ENCODE results near the gene SPRY4.

Gene SPRY4

GRCh38 chr5:142292808-142293207 is 32.0 kb downstream of the SPRY4 start:
- H3K4me1 ChIP-seq (ENCODE audit: control insufficient read depth, low read length): no peaks in the 10 kb centered on the region
- no peaks in the 10 kb centered on the region for H4K20me1 ChIP-seq (ENCODE audit: control insufficient read depth, insufficient read depth, low read depth, low read length)
- no peaks in the 10 kb centered on the region for H3K79me2 ChIP-seq (ENCODE audit: control insufficient read depth, low read length)
- no peaks in the 10 kb centered on the region for H3F3A ChIP-seq (ENCODE audit: control insufficient read depth, insufficient read depth)
- no peaks in the 10 kb centered on the region for H3K9me3 ChIP-seq (ENCODE audit: control insufficient read depth, insufficient read depth, low read length)
- no peaks in the 10 kb centered on the region for H3K36me3 ChIP-seq (ENCODE audit: control insufficient read depth, low read length)
- TF ChIP-seq CTCF (IDR thresholded peaks at IDR 0.05; ENCODE audit: low read depth, low read length, poor library complexity, severe bottlenecking) (no peak), EZH2phosphoT487 (IDR thresholded peaks at IDR 0.05; ENCODE audit: borderline replicate concordance, low read length) (no peak)
- no peak overlapping the region for H3K4me2 ChIP-seq (ENCODE audit: low read length)
- H3K4me3 ChIP-seq (ENCODE audit: low read length): no peak overlapping the region
- no peaks in the 10 kb centered on the region; the same call in 1 of the 2 replicates for H3K27me3 ChIP-seq (ENCODE audit: control insufficient read depth, low read length)
- H3K9me2 ChIP-seq (replicated peaks; ENCODE audit: control insufficient read depth, low read length): no peaks in the 10 kb centered on the region
- no peak overlapping the region for H3K27ac ChIP-seq (ENCODE audit: low read depth, low read length)

- H3K27ac ChIP-seq (ENCODE audit: low read depth, low read length): no peak overlapping the region
- no peaks in the 10 kb centered on the region for H3K9me3 ChIP-seq (ENCODE audit: control insufficient read depth, insufficient read depth, low read length)
- no peaks in the 10 kb centered on the region for H4K20me1 ChIP-seq (ENCODE audit: control insufficient read depth, insufficient read depth, low read depth, low read length)
- H3F3A ChIP-seq (ENCODE audit: control insufficient read depth, insufficient read depth): no peaks in the 10 kb centered on the region
- no peaks in the 10 kb centered on the region for H3K36me3 ChIP-seq (ENCODE audit: control insufficient read depth, low read length)
- H3K4me2 ChIP-seq (ENCODE audit: low read length): no peak overlapping the region
- no peak for TF ChIP-seq EZH2phosphoT487 (IDR thresholded peaks at IDR 0.05; ENCODE audit: borderline replicate concordance, low read length)
- no peak for TF ChIP-seq CTCF (IDR thresholded peaks at IDR 0.05; ENCODE audit: low read depth, low read length, poor library complexity, severe bottlenecking)
- H3K4me3 ChIP-seq (ENCODE audit: low read length): no peak overlapping the region
- no peaks in the 10 kb centered on the region for H3K4me1 ChIP-seq (ENCODE audit: control insufficient read depth, low read length)
- no peaks in the 10 kb centered on the region; the same call in 1 of the 2 replicates for H3K27me3 ChIP-seq (ENCODE audit: control insufficient read depth, low read length)
- H3K9me2 ChIP-seq (replicated peaks; ENCODE audit: control insufficient read depth, low read length): no peaks in the 10 kb centered on the region
- no peaks in the 10 kb centered on the region for H3K79me2 ChIP-seq (ENCODE audit: control insufficient read depth, low read length)
Observed at GRCh38 chr5:142292249-142292648, 32.6 kb downstream of the SPRY4 start.

- H3K4me1 ChIP-seq (ENCODE audit: control insufficient read depth, low read length): no peaks in the 10 kb centered on the region
Observed at GRCh38 chr5:142290577-142291299, 34.1 kb downstream of the SPRY4 start.

More at GRCh38 chr5:142290577-142291299, 34.1 kb downstream of the SPRY4 start:
- Histone ChIP-seq H3K9me2 (replicated peaks; ENCODE audit: control insufficient read depth, low read length) (no peaks in the 10 kb centered on the region), H3K4me2 (ENCODE audit: low read length) (no peak overlapping the region), H3K4me3 (ENCODE audit: low read length) (no peak overlapping the region), H3F3A (ENCODE audit: control insufficient read depth, insufficient read depth) (no peaks in the 10 kb centered on the region), H3K27ac (ENCODE audit: low read depth, low read length) (no peak overlapping the region), H3K9me3 (ENCODE audit: control insufficient read depth, insufficient read depth, low read length) (no peaks in the 10 kb centered on the region), H3K36me3 (ENCODE audit: control insufficient read depth, low read length) (no peaks in the 10 kb centered on the region), H3K27me3 (ENCODE audit: control insufficient read depth, low read length) (no peaks in the 10 kb centered on the region), H3K79me2 (ENCODE audit: control insufficient read depth, low read length) (no peaks in the 10 kb centered on the region), H4K20me1 (ENCODE audit: control insufficient read depth, insufficient read depth, low read depth, low read length) (no peaks in the 10 kb centered on the region)
- TF ChIP-seq CTCF (IDR thresholded peaks at IDR 0.05; ENCODE audit: low read depth, low read length, poor library complexity, severe bottlenecking) (no peak), EZH2phosphoT487 (IDR thresholded peaks at IDR 0.05; ENCODE audit: borderline replicate concordance, low read length) (no peak)
